ENCODE measurements around the gene SETD2.

SETD2 gene

DNA sequence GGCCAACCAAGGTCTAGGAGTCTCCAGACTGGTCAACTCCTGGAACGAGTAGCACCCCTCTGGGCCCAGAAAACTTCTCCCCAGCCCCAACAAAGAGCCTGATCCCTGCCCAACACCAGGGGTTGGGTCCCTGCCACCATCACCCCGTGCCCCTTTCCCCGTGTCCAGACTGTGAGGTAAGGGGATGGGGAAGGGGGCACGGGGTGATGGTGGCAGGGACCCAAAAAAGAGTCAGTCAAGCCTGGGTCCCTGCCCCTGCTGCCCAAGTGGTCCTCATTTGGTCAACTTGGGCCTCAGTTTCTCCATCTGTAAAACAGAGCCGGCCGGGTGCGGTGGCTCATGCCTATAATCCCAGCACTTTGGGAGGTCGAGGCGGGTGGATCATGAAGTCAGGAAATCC, 185.5 kb downstream of the SETD2 start:
- no peak for DNase-seq

DNA sequence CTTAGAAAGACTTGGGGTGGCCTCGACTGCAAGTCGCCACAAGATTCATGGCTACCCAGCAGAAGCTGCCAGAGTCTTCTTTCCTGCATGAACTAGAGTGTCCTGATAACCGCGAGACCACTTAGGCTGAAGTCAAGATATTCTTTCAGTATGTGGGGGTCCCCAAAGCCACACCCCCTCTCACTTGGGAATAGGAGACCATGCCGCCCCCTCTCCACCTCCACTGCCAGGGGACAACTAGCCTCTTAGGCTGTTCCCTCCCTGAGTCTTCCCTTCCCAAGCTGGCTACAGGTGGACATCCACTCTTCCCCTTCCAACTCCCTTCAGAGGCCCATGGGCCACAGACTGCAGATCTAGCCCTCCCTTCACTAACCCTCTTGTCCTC, 186.1 kb downstream of the SETD2 start:
- no peak for DNase-seq

DNA sequence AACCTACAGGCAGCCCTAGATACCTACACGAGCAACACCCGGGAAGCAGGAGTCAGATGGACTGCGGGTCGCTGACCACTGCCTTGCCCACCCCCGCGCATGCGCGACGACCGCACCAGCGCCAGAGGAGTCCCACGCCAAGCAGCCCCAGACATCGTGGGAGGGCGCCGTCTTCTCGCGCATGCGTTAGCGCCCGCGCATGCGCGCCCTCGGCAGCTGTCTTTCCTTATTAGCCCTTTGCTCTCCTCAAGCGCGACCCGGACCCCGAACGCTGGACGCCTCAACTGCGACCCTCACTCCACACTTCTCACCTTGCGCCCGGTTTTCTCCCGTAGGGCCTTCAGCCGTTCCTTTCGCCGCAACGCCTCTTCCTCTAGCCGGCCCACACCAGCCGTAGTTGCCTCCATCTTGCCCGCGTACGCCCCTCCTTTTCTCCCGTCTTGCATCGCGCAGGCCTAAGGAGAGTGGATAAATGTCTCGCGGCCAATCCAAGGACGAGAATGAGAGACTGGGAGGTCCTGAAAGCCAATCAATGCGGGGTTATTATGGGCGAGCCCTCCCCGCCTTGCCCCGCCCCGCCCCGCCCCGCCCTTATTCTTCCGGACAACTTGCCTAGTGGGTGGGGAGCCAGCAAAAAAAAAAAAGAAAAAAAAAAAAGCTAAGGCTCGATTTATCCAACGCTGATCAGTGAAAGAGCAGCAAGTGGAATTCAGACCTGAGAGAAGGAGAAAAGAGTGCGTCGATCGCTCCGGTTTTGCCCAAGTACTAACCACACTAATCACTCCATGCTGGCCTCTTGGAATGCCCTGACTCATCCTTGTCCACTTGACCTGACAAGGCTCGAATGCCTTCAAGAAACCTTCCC, 187.4 kb downstream of the SETD2 start, which contains the start of gene CCDC12:
CCDC12 (minus strand) TSS at position 420 of the 865 bp plus-strand sequence; CDS start at position 407, 13 bp downstream.
- DNase-seq: peak; percentile 94

DNA sequence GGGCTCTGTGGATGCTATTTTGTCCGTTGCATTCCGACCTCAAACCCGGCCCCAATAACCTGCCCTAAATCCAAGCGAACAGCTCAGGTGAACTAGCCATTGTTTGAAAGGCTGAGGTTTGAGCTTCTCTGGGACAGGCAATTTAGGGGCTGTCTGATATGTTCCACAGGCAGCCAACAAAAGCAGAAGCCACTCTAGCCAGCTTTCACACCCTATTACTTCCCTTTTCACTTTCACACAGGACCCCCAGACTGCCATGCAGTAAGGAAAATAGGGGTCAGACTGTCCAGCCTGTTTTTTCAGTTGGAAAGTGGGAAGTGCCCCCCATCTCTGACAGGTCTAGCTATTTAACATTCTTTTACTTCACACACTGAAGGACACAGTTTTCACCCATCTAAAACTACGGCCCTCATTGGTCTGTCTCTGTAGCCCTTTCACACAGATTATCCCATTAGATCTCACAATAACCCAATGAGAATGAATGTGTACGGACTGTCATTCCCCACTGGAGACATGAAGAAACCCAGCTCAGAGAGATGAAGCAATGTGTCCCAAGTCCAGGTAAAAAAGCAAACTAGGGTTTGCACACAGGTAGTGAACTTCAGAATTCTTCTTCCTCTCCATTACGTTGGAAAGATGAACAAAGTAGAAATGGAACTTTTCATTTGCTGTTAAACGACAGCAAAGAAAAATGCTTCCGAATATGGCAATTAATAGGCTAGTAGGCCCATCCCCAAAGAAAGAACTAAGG, 189.3 kb downstream of the SETD2 start:
- DNase-seq: no peak

DNA sequence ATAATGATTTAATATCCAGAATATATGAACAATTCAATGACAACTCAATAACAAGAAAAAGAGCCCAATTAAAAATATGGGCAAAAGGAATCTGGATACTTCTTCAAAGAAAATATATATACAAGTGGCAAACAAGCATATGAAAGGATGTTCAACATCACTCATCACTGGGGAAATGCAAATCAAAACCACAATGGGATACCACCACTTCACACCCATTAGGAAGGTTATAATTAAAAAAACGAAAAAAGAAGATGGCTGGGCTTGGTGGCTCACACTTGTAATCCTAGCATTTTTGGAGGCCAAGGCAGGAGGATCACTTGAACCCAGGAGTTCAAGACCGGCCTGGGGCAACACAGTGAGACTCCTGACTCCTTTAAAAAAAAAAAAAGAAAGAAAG, 191.5 kb downstream of the SETD2 start:
- no peak for DNase-seq

DNA sequence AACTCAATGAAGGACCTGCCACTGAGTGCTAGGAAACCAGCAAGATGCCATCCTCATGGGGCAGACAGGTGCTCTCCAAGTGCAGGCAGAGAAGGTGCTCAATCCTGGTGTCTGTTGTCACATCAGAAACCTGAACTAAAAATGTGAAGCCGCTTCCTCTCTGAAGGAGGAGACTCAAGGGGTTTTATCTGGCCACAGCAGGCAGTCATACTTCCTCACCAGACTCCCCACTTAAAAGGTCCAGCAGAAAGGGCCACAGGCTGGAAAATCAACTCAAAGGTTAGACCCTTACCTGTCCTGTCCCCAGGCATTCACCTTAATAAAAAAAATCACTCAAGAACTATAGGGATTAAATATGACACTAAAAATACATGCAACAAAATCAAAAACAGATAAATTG, 192.2 kb downstream of the SETD2 start:
- no peak for DNase-seq

DNA sequence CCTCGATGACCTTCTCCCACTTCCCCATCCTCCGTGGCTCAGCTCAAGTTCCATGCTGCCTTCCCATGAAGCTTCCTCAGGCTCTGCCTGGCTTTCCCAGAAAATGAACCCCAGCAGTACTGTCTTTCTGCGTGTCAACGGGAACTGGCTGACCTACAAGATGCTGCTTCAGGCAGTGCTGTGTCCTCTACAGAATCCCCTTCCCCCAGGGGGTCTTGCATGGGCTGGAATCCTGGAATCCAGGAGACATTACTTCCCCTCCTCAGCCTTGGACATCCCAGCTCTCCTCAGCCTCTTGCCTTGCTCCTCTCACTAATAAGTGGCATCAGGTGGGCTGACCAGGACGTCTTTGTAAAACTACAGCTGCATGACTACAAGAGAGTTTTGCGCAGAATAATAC, 192.8 kb downstream of the SETD2 start:
- DNase-seq: no peak

DNA sequence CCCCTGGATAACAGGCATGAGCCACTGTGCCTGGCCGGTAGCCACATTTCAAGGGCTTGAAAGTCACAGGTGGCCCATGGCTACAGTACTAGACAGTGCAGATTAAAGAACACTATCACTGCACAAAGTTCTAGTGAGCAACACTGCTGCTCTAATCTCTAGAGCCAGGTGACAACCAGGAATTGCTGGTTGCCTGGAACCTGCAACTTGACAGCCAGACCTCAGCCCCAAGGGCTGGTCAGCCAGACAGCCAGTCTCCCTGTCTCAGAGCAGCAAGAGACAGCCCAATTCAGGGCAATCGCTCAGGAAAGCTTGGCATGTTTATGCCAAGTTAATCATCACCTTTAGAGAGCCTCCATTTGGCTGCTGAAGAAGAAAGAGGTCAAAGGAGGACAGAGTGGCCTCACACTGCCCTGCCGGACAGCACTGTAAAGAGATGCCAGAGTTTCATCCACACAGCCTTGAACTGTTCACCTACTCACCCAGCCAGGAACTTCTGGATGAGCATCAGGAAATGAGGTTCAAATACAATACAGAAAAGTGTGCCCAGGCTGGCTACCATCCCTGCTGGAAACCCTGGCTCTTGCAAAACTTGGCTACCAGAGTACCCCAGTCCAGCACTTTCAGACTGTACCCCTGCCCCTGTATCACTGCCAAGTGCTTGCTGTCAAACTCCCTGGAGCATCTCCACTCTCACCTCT, 193.4 kb downstream of the SETD2 start:
- DNase-seq: no peak

DNA sequence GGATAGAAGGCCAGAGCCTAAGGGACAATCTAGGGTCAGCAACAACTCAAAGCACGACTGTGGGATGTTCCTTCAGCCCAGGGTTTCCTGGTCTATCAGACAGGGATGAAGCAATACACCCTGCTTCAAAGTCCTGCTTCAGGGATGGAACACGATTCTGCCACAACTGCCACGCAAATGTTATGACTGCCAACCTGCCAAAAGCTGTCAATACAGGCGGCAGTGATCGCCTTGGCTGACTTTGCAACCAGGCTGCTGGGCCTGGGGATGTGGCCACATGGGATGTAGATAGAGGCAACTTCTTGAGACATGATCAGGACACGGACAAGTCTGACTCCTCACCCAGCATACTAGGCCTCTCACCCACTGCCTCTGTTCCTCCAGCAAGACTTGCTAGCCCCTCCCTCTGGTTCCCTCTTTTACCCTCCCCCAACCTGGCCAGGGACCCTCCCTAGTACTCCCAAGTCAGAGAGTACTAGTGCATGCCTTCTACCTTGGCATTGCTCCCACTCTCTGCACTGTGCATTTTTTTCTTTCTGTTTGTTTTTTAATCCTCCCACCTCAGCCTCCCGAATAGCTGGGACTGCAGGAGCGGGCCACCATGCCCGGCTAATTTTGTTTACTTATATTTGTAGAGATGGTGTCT, 195.0 kb downstream of the SETD2 start:
- DNase-seq: no peak

DNA sequence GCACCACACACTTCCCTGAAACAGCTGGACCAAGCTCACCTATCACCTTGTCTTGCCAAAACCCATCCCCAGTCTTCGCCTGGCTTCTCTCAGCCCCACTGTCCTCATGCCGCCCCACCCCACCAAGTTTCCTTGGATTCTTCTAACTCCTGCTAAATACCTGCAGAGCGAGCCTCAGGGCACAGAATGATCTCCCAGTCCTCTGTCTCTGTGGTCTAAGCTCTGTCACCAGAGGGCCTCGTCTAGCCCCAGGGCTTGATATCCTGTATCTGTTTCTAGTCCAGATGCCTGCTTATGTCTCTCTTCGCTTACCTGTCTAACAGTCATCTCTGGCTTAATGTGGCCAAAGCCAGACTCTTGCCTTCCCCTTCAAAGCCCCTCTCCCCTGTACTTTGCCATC, 197.1 kb downstream of the SETD2 start:
- no peak for DNase-seq

Measured in activated CD4-positive, alpha-beta T cell treated with anti-CD3 and anti-CD28 coated beads for 48 hours (primary cell).